ENCODE results near the gene OXT. TPM values are rescaled to one million over a fixed set of nuclear protein-coding genes. Genes with fewer than 3 reads are reported as not detected.

Gene OXT
- total and polyA plus RNA-seq, 2 donors (not counting 3 experiments of a cell fraction or from before 2014, with no cell fraction given): not detected

DNA sequence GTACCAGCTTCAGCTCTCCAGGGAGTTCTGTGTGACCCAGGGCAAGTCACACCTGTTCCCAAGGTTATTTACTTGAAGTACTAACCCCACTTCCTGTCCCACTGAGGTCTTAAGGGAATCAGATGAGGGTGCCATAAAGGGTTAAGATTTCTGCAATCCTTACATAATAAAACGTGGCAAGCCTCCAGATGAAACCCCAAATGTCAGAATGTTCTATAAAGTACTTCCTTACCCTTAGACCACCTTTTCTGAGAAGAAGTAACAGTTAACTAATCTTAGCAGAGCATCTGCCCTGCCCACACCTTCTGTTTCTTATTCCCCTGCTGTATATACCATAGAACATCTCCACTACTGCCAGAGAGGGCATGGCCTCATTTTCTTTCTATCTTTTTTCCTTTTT is 19.1 kb downstream of the OXT start:
- Histone ChIP-seq H3K79me2 (ENCODE audit: control insufficient read depth, insufficient read depth, low read length) (no peaks in the 10 kb centered on the region), H3K9me1 (replicated peaks; ENCODE audit: control insufficient read depth, extremely low read depth, insufficient read depth, low read length) (no peaks in the 10 kb centered on the region), H4K20me1 (replicated peaks; ENCODE audit: control insufficient read depth, extremely low read depth, insufficient read depth, low read length) (no peaks in the 10 kb centered on the region), H3K4me3 (replicated peaks in 1 of 3; ENCODE audit: insufficient read depth in 1 of 3, low read depth in 1 of 3, low read length in 3 of 3) (no peak overlapping the region), H3K9ac (replicated peaks; ENCODE audit: extremely low read depth, insufficient read depth, low read length) (no peak overlapping the region), H3K27me3 (ENCODE audit: control insufficient read depth in 2 of 2, insufficient read depth in 2 of 2, low read length in 2 of 2) (peaks cover 0 to 8% of the 10 kb centered on the region in 2 experiments), H3K36me3 (ENCODE audit: control insufficient read depth in 2 of 2, extremely low read depth in 1 of 2, insufficient read depth in 2 of 2, low read length in 2 of 2) (no peaks in the 10 kb centered on the region), H3K4me1 (ENCODE audit: control insufficient read depth, extremely low read depth, insufficient read depth, low read length) (peaks cover 6% of the 10 kb centered on the region), H3K4me2 (ENCODE audit: insufficient read depth, low read length) (no peak overlapping the region), H3K9me3 (replicated peaks; ENCODE audit: control insufficient read depth, insufficient read depth, low read length) (no peaks in the 10 kb centered on the region), H2AFZ (ENCODE audit: low read depth, low read length) (no peak overlapping the region), H3K27ac (ENCODE audit: insufficient read depth, low read depth, low read length) (no peak overlapping the region)
- dilution Hi-C loops (cut with MboI; ENCODE audit: extremely low pct_ligation_motif_present, low sequenced_read_pairs) (no loop called here), intact Hi-C loops (cut with micrococcal nuclease) (no loop called here)
- ChIA-PET CTCF (no interaction called here), POLR2A (no interaction called here)
- no TSS peak for BruUV-seq (replicated peaks)
- FAIRE-seq: no peak
- TF ChIP-seq POLR2AphosphoS5 (IDR thresholded peaks at IDR 0.05; ENCODE audit: insufficient read depth, low read depth, low read length): no peak
- TF ChIP-seq, protein P1, sequence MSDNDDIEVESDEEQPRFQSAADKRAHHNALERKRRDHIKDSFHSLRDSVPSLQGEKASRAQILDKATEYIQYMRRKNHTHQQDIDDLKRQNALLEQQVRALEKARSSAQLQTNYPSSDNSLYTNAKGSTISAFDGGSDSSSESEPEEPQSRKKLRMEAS (IDR thresholded peaks at IDR 0.05; ENCODE audit: insufficient read depth, insufficient read length): no peak
- no peak for TF ChIP-seq FOS (IDR thresholded peaks at IDR 0.05; ENCODE audit: borderline replicate concordance, insufficient read depth, low read length)
- no peak for TF ChIP-seq GATA2 (IDR thresholded peaks at IDR 0.05; ENCODE audit: insufficient read depth, insufficient read length, low read depth, low read length)
- TF ChIP-seq, protein P2, sequence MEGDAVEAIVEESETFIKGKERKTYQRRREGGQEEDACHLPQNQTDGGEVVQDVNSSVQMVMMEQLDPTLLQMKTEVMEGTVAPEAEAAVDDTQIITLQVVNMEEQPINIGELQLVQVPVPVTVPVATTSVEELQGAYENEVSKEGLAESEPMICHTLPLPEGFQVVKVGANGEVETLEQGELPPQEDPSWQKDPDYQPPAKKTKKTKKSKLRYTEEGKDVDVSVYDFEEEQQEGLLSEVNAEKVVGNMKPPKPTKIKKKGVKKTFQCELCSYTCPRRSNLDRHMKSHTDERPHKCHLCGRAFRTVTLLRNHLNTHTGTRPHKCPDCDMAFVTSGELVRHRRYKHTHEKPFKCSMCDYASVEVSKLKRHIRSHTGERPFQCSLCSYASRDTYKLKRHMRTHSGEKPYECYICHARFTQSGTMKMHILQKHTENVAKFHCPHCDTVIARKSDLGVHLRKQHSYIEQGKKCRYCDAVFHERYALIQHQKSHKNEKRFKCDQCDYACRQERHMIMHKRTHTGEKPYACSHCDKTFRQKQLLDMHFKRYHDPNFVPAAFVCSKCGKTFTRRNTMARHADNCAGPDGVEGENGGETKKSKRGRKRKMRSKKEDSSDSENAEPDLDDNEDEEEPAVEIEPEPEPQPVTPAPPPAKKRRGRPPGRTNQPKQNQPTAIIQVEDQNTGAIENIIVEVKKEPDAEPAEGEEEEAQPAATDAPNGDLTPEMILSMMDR (IDR thresholded peaks at IDR 0.05; ENCODE audit: extremely low read depth in 1 of 2, insufficient read depth in 1 of 2, low read depth in 1 of 2, low read length in 2 of 2): no peak
- TF ChIP-seq MYC (IDR thresholded peaks at IDR 0.05; ENCODE audit: low read depth, low read length): no peak
- TF ChIP-seq POLR2A (IDR thresholded peaks at IDR 0.05; ENCODE audit: low read depth, low read length): no peak
- no peak for TF ChIP-seq EZH2 (IDR thresholded peaks at IDR 0.05; ENCODE audit: borderline replicate concordance, low read depth, low read length, severe bottlenecking)
- no peak for TF ChIP-seq JUN (IDR thresholded peaks at IDR 0.05; ENCODE audit: borderline replicate concordance, insufficient read depth, insufficient read length, low read depth)
- DNase-seq (ENCODE audit: low read depth, low spot score): no peak

Data from endothelial cell of umbilical vein (primary cell).